ENCODE measurements around the gene BIN2. TPM values are rescaled to one million over a fixed set of nuclear protein-coding genes. Genes with fewer than 3 reads are reported as not detected.
A peak's percentile ranks its signal among the peaks of the same experiment; 100 is the strongest.

BIN2 gene
- total RNA-seq, 4 donors from 2014 or later, result 1.3 to 3.0 (median 2.5) TPM

GRCh38 chr12:51238037-51238509 is 85.9 kb downstream of the BIN2 start:
- peaks cover 25 to 27% of the 10 kb centered on the region in 2 donors for H3K36me3 ChIP-seq
- intact Hi-C loops (cut with DNase I), result loop anchor here (10.0 kb wide), 1 partner anchor 153 kb away; the partner anchor contains the start of gene CSRNP2
- TF ChIP-seq POLR2A (IDR thresholded peaks at IDR 0.05), result no peak
- TF ChIP-seq, protein P1, sequence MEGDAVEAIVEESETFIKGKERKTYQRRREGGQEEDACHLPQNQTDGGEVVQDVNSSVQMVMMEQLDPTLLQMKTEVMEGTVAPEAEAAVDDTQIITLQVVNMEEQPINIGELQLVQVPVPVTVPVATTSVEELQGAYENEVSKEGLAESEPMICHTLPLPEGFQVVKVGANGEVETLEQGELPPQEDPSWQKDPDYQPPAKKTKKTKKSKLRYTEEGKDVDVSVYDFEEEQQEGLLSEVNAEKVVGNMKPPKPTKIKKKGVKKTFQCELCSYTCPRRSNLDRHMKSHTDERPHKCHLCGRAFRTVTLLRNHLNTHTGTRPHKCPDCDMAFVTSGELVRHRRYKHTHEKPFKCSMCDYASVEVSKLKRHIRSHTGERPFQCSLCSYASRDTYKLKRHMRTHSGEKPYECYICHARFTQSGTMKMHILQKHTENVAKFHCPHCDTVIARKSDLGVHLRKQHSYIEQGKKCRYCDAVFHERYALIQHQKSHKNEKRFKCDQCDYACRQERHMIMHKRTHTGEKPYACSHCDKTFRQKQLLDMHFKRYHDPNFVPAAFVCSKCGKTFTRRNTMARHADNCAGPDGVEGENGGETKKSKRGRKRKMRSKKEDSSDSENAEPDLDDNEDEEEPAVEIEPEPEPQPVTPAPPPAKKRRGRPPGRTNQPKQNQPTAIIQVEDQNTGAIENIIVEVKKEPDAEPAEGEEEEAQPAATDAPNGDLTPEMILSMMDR (IDR thresholded peaks at IDR 0.05), result no peak
- H3K27ac ChIP-seq, result peak overlapping the region; percentile 100
- 10% methylated on average over 10 of the region's 10 CpGs for WGBS, 2 donors
- H3K27me3 ChIP-seq, result no peaks in the 10 kb centered on the region
- peaks cover 13 to 21% of the 10 kb centered on the region in 2 donors for H3K4me1 ChIP-seq
- H3K9me3 ChIP-seq, result no peaks in the 10 kb centered on the region
- H3K4me3 ChIP-seq (replicated peaks in 1 of 3), result peak overlapping the region in 2 of 3 donors; percentile 61 to 98
- peak in 1 of 2 donors; percentile 25 for DNase-seq

DNA sequence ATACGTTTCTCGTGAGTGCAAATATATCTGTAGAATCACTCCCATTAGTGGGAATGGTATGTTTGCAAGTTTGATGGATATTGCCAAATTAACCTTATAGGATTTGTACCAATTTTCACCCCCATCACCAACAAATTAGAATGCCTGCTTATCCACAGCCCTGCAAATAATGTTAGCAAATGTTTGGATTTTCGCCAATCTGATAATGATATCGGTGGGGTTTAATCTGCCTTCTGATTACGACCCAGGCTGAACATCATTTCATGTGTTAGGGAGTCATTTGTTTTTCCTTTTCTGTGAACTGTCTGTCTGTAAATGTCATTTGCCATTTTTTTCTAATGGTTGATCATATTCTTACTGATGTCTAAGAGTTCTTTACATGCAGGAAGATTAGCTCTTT is 89.4 kb downstream of the BIN2 start:
- Histone ChIP-seq H3K27ac (no peak overlapping the region), H3K9me3 (no peaks in the 10 kb centered on the region), H3K36me3 (no peaks in the 10 kb centered on the region), H3K4me3 (replicated peaks in 1 of 3) (no peak overlapping the region), H3K27me3 (no peaks in the 10 kb centered on the region), H3K4me1 (peaks cover 0 to 5% of the 10 kb centered on the region in 2 donors)
- no peak for DNase-seq
- WGBS, 2 donors, result 60 to 73% methylated on average over 5 of the region's 5 CpGs
- no peak for TF ChIP-seq POLR2A (IDR thresholded peaks at IDR 0.05)
- TF ChIP-seq, protein P1 (IDR thresholded peaks at IDR 0.05), result no peak
- intact Hi-C loops (cut with DNase I), result loop anchor here (10.0 kb wide), 1 partner anchor 150 kb away; the partner anchor contains the start of gene CSRNP2

GRCh38 chr12:51232642-51233041 is 91.3 kb downstream of the BIN2 start:
- Histone ChIP-seq H3K27ac (no peak overlapping the region), H3K4me3 (replicated peaks in 1 of 3) (no peak overlapping the region), H3K4me1 (no peaks in the 10 kb centered on the region), H3K36me3 (no peaks in the 10 kb centered on the region), H3K27me3 (no peaks in the 10 kb centered on the region), H3K9me3 (no peaks in the 10 kb centered on the region)
- TF ChIP-seq, protein P1 (IDR thresholded peaks at IDR 0.05), result no peak
- TF ChIP-seq POLR2A (IDR thresholded peaks at IDR 0.05), result no peak
- intact Hi-C loops (cut with DNase I), result loop anchor here (10.0 kb wide), 1 partner anchor 148 kb away; the partner anchor contains the start of gene CSRNP2
- DNase-seq, result no peak

Other genes with a start within 250 kb of the BIN2 start
- gene CSRNP2, start 240.6 kb downstream of the BIN2 start, total RNA-seq, result 10 to 100 TPM; 21.3 to 35.8 (median 28.9) TPM
- gene TFCP2, start 151.0 kb downstream of the BIN2 start, total RNA-seq, result 10 to 100 TPM; 14.9 to 22.6 (median 21.3) TPM
- gene POU6F1, start 106.1 kb downstream of the BIN2 start, total RNA-seq, result 10 to 100 TPM; 13.8 to 16.6 (median 14.5) TPM
- gene DAZAP2, start 85.3 kb downstream of the BIN2 start, total RNA-seq, result 100 to 1,000 TPM; 238 to 452 (median 323) TPM
- gene SMAGP, start 53.8 kb downstream of the BIN2 start, total RNA-seq, result 10 to 100 TPM in 1 of 4 donors, 1 to 10 TPM in 3; 3.0 to 10.5 (median 4.8) TPM
- gene CELA1, start 22.5 kb upstream of the BIN2 start, total RNA-seq, result not detected
- 10 to 100 TPM in 1 of 4 donors, 1 to 10 TPM in 3; 5.8 to 14.1 (median 9.3) TPM for gene GALNT6, start 67.2 kb upstream of the BIN2 start, total RNA-seq
- 1 to 10 TPM in 1 of 4 donors, under 1 TPM in 3; 0.33 to 1.5 (median 0.62) TPM for gene SLC4A8, start 100.7 kb upstream of the BIN2 start, total RNA-seq